KOPT-K1 (cell line): Measurements from ENCODE around the gene DEXI.
A peak's percentile ranks its signal among the peaks of the same experiment; 100 is the strongest.
"Not testable (repeated sequence)": the region's sequence is repeated elsewhere in the genome, so short reads cannot be mapped to it uniquely, and the experiment has no call there.

ENCODE experiments used
- H3K27ac ChIP-seq: fragments of 200-600 bp; sonication (generic); 2 replicates; pipeline ENCODE4 v1.5.1; 2016; ENCODE audit warnings: antibody characterized with exemption, mild to moderate bottlenecking, low read depth, low read length; ENCODE audit not compliant: poor library complexity, severe bottlenecking
- H3K36me3 ChIP-seq: fragments of 200-600 bp; sonication (generic); 2 replicates; pipeline ENCODE4 v1.5.1; 2017; ENCODE audit warnings: antibody characterized with exemption, mild to moderate bottlenecking, low read length, moderate library complexity; ENCODE audit not compliant: insufficient read depth
- H3K9me3 ChIP-seq: fragments of 200-600 bp; sonication (generic); 2 replicates; pipeline ENCODE4 v1.5.1; 2017; ENCODE audit warnings: antibody characterized with exemption, low read length, mild to moderate bottlenecking; ENCODE audit not compliant: insufficient read depth, poor library complexity, severe bottlenecking

DEXI gene

GRCh38 chr16:10978124-10978523 lies 35.9 kb upstream of the DEXI start:
- no peaks in the 10 kb centered on the region for H3K9me3 ChIP-seq
- peaks cover 82% of the 10 kb centered on the region for H3K36me3 ChIP-seq
- no peak overlapping the region for H3K27ac ChIP-seq

DNA sequence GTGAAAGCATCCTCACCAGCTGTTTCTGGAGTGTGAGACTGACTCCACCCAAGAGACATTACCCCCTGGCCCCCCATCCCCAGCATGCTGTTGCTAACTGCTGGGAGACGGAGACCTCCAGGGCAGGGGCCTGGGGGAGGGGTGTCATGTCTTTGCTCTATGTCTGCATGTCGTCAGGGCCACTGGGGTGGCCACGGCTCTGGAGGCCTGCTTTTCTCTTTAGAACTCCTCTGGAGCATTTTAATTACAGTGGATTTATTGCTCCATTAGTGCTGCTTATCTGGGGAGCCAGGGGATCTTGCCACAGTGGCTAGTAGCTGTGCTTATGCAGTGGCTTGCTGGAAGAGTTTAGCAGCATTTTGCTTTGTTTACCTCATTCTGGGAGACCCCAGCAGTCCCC lies 34.4 kb upstream of the DEXI start:
- H3K36me3 ChIP-seq = peaks cover 72% of the 10 kb centered on the region
- no peaks in the 10 kb centered on the region for H3K9me3 ChIP-seq
- peak overlapping the region; percentile 12 for H3K27ac ChIP-seq

DNA sequence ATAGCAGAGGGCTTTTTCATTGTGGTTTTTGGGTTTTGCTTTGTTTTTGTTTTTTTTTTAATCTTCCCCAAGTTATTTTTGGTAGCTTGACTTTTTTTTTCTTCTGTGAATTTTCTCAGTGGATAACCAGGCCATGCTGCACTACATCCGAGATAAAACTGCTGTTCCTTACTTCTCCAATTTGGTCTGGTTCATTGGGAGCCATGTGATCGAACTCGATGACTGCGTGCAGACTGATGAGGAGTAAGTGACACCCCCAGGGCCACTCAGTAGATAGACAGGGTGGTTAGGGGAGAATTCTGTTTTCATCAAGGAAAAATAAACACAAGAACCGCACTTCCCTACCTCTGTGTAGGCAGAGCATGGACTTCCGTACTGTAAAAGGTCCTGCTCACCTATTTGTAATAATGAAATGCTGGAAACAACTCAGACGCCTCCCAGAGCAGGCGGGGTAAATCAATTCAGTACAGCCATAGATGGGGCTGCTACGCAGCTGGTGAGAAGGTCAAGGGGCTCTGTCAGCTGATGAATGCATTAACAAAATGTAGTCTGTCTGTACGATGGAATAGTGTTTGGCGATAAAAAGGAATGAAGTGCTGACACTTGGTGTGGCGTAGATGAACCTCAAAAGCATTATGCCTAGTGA lies 30.7 kb upstream of the DEXI start:
- Histone ChIP-seq H3K36me3 (peaks cover 62% of the 10 kb centered on the region), H3K27ac (peak overlapping the region; percentile 57), H3K9me3 (no peaks in the 10 kb centered on the region)

DNA sequence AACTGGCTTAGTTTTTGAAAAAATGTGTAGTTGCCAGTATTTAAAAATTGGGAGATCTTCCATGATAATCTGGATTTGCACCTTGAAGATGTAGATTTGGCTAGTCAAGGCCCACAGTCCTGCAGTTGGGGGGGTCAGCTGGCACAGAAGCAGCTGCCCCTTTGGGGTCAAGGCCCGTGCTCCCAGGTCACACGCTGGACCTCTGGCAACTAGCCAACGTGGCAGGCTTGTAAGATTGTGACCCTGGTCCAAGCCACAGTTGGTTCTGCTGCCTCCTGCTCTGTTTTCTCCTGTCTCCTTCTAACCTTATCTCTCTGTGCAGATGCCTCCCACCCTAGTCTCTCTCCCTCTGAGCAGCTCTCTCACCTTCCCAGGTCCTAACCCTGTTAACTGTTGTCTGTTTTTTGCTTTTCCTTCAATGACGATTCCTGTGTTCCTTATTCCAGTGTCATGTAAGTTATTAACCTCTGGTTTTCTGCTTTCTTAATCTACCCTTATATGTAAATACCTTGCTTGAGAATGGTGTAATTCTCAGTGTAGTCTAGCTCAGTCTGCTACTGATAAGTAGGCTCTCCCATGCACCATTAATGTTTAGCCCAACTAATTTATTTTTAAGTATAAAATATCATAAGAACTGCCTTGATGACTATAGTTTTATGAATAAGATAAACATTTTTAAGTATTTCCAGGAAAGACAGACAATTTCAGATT lies 30.0 kb upstream of the DEXI start:
- H3K36me3 ChIP-seq = peaks cover 56% of the 10 kb centered on the region
- H3K27ac ChIP-seq = peak overlapping the region; percentile 57
- H3K9me3 ChIP-seq = no peaks in the 10 kb centered on the region

DNA sequence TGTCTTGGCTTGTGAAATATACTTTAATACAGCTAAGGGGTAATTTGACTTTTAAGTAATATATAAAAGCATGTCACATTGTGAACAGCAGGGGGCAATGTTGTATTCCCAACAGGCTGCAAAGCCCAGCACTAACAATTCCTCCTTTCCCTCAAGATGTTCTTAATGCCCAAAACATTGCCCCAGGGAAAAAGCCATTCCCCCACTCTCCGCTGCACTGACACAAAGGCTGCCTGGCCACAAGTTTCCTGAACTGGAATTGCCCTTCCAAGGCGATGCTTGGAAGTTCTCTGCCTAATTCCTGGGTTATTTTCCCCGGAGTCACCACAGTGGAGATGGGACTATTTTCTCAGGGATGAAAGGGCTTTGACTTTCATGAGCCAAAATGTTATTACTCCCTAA lies 29.3 kb upstream of the DEXI start:
- peak overlapping the region; percentile 57 for H3K27ac ChIP-seq
- peaks cover 56% of the 10 kb centered on the region for H3K36me3 ChIP-seq
- no peaks in the 10 kb centered on the region for H3K9me3 ChIP-seq

DNA sequence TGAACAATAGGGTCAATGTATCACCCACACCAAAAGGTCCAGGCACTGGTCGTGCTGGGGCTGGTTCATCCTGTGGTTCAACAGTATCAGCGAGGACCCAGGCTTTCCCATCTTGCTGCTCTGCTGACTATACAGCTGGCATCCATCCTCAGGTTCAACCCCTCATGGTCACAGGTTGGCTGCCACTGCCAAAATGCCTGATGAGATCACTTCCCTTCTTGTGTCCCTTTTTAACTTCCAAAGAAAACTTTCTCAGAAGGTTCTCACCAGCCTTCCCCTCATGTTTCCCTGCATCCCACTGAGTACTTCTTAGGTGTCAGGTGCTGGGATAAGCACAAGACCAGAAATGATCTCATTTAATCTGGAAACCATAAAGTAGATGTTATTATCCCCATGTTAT lies 27.8 kb upstream of the DEXI start:
- Histone ChIP-seq H3K27ac (no peak overlapping the region), H3K9me3 (no peaks in the 10 kb centered on the region), H3K36me3 (peaks cover 59% of the 10 kb centered on the region)

GRCh38 chr16:10969615-10970014 lies 27.3 kb upstream of the DEXI start:
- Histone ChIP-seq H3K36me3 (peaks cover 61% of the 10 kb centered on the region), H3K27ac (no peak overlapping the region), H3K9me3 (no peaks in the 10 kb centered on the region)

- H3K27ac ChIP-seq = no peak overlapping the region
- H3K36me3 ChIP-seq = peaks cover 59% of the 10 kb centered on the region
- no peaks in the 10 kb centered on the region for H3K9me3 ChIP-seq
Observed at GRCh38 chr16:10968498-10968897, 26.2 kb upstream of the DEXI start.

GRCh38 chr16:10967986-10968385 lies 25.7 kb upstream of the DEXI start:
- Histone ChIP-seq H3K36me3 (peaks cover 59% of the 10 kb centered on the region), H3K9me3 (no peaks in the 10 kb centered on the region)

GRCh38 chr16:10966559-10966958 lies 24.3 kb upstream of the DEXI start:
- peaks cover 68% of the 10 kb centered on the region for H3K36me3 ChIP-seq
- H3K9me3 ChIP-seq, H3K27ac ChIP-seq: not testable (repeated sequence)

More at GRCh38 chr16:10967986-10968385, 25.7 kb upstream of the DEXI start:
- H3K27ac ChIP-seq = no peak overlapping the region

GRCh38 chr16:10966129-10966528 lies 23.9 kb upstream of the DEXI start:
- Histone ChIP-seq H3K36me3 (peaks cover 65% of the 10 kb centered on the region), H3K9me3 (no peaks in the 10 kb centered on the region), H3K27ac (no peak overlapping the region)

DNA sequence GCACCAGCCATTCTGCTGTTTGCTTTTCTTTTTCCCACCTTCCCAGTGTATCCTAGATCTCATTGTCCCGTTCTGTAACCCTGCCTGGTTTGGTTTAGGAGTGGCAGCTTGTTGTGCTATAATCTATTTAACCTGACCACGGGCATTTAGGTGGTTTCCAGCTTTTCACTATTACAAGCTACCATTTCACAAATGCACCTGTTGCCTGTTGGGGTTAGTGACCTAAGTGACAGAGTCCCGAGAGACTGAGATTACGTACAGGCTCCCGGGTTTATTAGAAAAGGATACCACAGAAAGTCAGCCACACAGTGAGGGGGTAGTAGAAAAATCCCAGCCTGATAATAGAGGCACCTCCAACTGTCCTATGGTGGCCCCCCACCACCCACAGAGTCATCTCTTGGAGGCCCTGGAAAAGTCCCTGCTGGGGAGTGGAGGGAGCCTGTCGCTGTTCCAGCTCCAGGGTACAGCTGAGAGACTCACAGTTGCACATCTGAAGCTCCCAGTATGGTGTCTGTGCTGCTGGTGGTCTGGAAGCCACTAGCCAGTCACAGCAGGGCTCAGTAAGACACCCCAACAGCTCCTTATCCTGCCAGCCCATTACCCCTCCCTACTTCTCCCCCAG lies 23.3 kb upstream of the DEXI start:
- Histone ChIP-seq H3K36me3 (peaks cover 62% of the 10 kb centered on the region), H3K9me3 (no peaks in the 10 kb centered on the region), H3K27ac (no peak overlapping the region)

DNA sequence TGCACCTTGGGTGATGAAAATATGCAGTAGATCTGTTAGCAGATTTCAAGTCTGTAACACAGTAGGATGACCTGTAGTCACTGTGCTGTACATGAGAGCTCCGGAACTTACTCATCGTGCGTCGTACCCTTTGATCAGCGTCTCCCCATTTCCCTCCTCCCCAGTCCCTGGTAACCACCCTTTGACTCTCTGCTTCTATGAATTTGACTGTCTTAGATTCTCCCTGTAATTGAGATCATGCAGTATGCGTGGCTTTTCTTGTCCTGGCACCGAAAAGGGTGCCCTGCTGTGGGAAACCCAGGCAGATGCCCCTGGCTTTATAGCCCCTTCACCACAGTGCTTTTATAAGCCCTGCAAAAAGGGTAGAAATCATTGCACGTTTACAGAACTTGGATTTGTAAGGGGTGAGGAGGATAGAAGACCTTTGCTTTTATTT lies 22.6 kb upstream of the DEXI start:
- Histone ChIP-seq H3K36me3 (peaks cover 56% of the 10 kb centered on the region), H3K27ac (no peak overlapping the region), H3K9me3 (no peaks in the 10 kb centered on the region)

GRCh38 chr16:10964039-10964890 lies 22.0 kb upstream of the DEXI start:
- Histone ChIP-seq H3K9me3 (no peaks in the 10 kb centered on the region), H3K27ac (peak overlapping the region; percentile 34), H3K36me3 (peaks cover 50% of the 10 kb centered on the region)

DNA sequence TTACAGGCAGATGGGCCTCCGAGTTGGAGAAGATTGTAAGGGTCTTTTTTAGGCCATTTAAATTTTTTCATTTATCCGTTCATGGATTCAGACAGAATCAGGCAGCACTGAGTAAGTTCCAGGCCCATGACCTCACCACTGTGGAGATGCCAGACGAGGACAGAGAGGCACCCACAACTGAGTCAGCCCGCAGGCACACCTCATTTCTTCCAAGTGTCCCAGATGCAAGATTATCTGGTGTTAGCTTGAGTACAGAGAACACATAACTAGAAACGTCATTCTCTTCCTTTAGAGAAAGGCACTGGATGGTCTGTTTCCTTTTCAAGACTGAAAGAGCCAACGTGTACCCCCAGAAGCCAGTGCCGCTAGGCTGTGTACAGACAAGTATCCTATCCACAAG lies 19.0 kb upstream of the DEXI start:
- H3K36me3 ChIP-seq = peaks cover 60% of the 10 kb centered on the region
- H3K9me3 ChIP-seq = no peaks in the 10 kb centered on the region
- H3K27ac ChIP-seq = no peak overlapping the region
